Measurements from ENCODE around the gene ZNF511. TPM values are rescaled to one million over a fixed set of nuclear protein-coding genes. Genes with fewer than 3 reads are reported as not detected.
A peak's percentile ranks its signal among the peaks of the same experiment; 100 is the strongest.

Gene ZNF511
- total and polyA plus RNA-seq, 2 of the 4 experiments (the other 2 are of a cell fraction), result 13.6 to 32.6 TPM

- H4K91ac ChIP-seq (ENCODE audit: insufficient read depth, low read depth, low read length), result no peak overlapping the region
- peaks cover 10% of the 10 kb centered on the region for H3K4me1 ChIP-seq (ENCODE audit: control insufficient read depth, insufficient read depth, low read length)
- H4K8ac ChIP-seq (ENCODE audit: low read depth in 2 of 2, low read length in 2 of 2), result no peak overlapping the region
- H3K23ac ChIP-seq (ENCODE audit: low read depth, low read length), result no peak overlapping the region
- peaks cover 0 to 3% of the 10 kb centered on the region in 2 experiments; a peak in 1 of 4 replicates for H3K79me1 ChIP-seq (ENCODE audit: low read depth in 1 of 2, low read length in 2 of 2)
- DNase-seq, result peak; percentile 49
- H3K4ac ChIP-seq (ENCODE audit: low read depth, low read length), result peak overlapping the region; percentile 35; the same call in 1 of the 2 replicates
- H3K4me2 ChIP-seq (ENCODE audit: low read depth, low read length), result no peak overlapping the region
- ATAC-seq (ENCODE audit: low read depth), result peak; percentile 19
- H3K9me3 ChIP-seq (ENCODE audit: control insufficient read depth, insufficient read depth, low read length), result no peaks in the 10 kb centered on the region
- peak overlapping the region; percentile 28; the same call in 1 of the 2 replicates for H2AK5ac ChIP-seq (ENCODE audit: low read depth, low read length)
- no peak overlapping the region for H3K27ac ChIP-seq (ENCODE audit: insufficient read depth, low read length)
- ChIA-PET POLR2A (ENCODE audit: unreplicated experiment) (no interaction called here), CTCF (interaction anchor here (0.8 kb wide), 1 partner anchor 29 kb away, joined by 3 read pairs; no protein-coding TSS in a partner anchor)
- H3K56ac ChIP-seq (ENCODE audit: extremely low read depth, insufficient read depth, low read length), result no peak overlapping the region
- 0 out of 2 replicates have a peak, but pooled peaks cover 4% of the 10 kb centered on the region for H3K9me1 ChIP-seq (ENCODE audit: insufficient read depth, low read length)
- no peak overlapping the region for H3K14ac ChIP-seq (replicated peaks; ENCODE audit: low read depth, low read length)
- in situ Hi-C loops (cut with MboI; ENCODE audit: low sequenced_read_pairs), result no loop called here
- H4K20me1 ChIP-seq (ENCODE audit: insufficient read depth, low read length), result peaks cover 7% of the 10 kb centered on the region; the same call in 1 of the 2 replicates
- H3K4me3 ChIP-seq (ENCODE audit: insufficient read depth, low read depth, low read length), result no peak overlapping the region
- H2BK15ac ChIP-seq (ENCODE audit: low read depth, low read length), result no peak overlapping the region
- intact Hi-C loops (cut with micrococcal nuclease), result no loop called here
- H2AFZ ChIP-seq (replicated peaks; ENCODE audit: low read length, poor library complexity), result peak overlapping the region; percentile 75
- H3K27me3 ChIP-seq (ENCODE audit: control insufficient read depth, insufficient read depth, low read length), result peaks cover 9% of the 10 kb centered on the region
- no TSS peak for BruUV-seq (replicated peaks)
- peak overlapping the region; percentile 40 for H2BK120ac ChIP-seq (ENCODE audit: low read depth, low read length)
- no peak overlapping the region for H3K9ac ChIP-seq (ENCODE audit: low read depth, low read length)
- H3K18ac ChIP-seq (ENCODE audit: low read depth, low read length), result no peak overlapping the region
- H4K5ac ChIP-seq (ENCODE audit: low read depth, low read length), result no peak overlapping the region
- peak overlapping the region; percentile 20 for H2BK5ac ChIP-seq (ENCODE audit: low read depth, low read length, poor library complexity, severe bottlenecking)
- WGBS, 2 experiments (ENCODE audit: extremely low coverage in 2 of 2, insufficient read length in 1 of 2), result 88% methylated on average over 6 of the region's 19 CpGs; no CpG with 5 or more reads in 1 of the 2 experiments
- H3K36me3 ChIP-seq (ENCODE audit: control insufficient read depth, insufficient read depth, low read length), result peaks cover 40% of the 10 kb centered on the region
- dilution Hi-C loops (cut with HindIII; ENCODE audit: low sequenced_read_pairs, unreplicated experiment), result no loop called here
- TF ChIP-seq FOS (IDR thresholded peaks at IDR 0.05; ENCODE audit: low read depth, low read length) (no peak), CEBPB (IDR thresholded peaks at IDR 0.05; ENCODE audit: low read depth, low read length) (peak; percentile 57)
- H2AK9ac ChIP-seq (replicated peaks; ENCODE audit: low read depth, low read length, poor library complexity), result peak overlapping the region; percentile 65
- H2BK20ac ChIP-seq (ENCODE audit: low read depth, low read length), result no peak overlapping the region
These were observed 30.0 kb upstream of the ZNF511 start for GRCh38 chr10:133278577-133279265.
